ENCODE results near the gene ATP5IF1. TPM values are rescaled to one million over a fixed set of nuclear protein-coding genes. Genes with fewer than 3 reads are reported as not detected.
A peak's percentile ranks its signal among the peaks of the same experiment; 100 is the strongest.

The ATP5IF1 gene
- total RNA-seq, 1 donor: 51.8 TPM

- no peak for DNase-seq (ENCODE audit: insufficient read length, low spot score, missing footprints)
- H2AFZ ChIP-seq (ENCODE audit: low read length): no peak overlapping the region
- TF ChIP-seq CTCF (IDR thresholded peaks at IDR 0.05; ENCODE audit: extremely low read depth, low read depth, low read length): no peak
- no peak overlapping the region for H3K4me2 ChIP-seq (ENCODE audit: insufficient read depth, low read length)
- H4K20me1 ChIP-seq (ENCODE audit: insufficient read depth, low read length): no peaks in the 10 kb centered on the region
- H3K4me1 ChIP-seq (ENCODE audit: insufficient read depth, low read length): peaks cover 24% of the 10 kb centered on the region
- H3K27me3 ChIP-seq (ENCODE audit: insufficient read depth, low read length): no peaks in the 10 kb centered on the region
- H3K36me3 ChIP-seq (ENCODE audit: insufficient read depth, low read length): no peaks in the 10 kb centered on the region
- H3K27ac ChIP-seq (ENCODE audit: low read depth, low read length): no peak overlapping the region
- no peaks in the 10 kb centered on the region for H3K79me2 ChIP-seq (ENCODE audit: insufficient read depth, low read length)
- no peaks in the 10 kb centered on the region for H3K9me3 ChIP-seq (ENCODE audit: low read depth, low read length)
- H3K4me3 ChIP-seq (ENCODE audit: insufficient read depth, low read length): no peak overlapping the region
These were observed 7.9 kb downstream of the ATP5IF1 start for GRCh38 chr1:28243685-28244311.

- Histone ChIP-seq H3K4me3 (ENCODE audit: insufficient read depth, low read length) (no peak overlapping the region), H4K20me1 (ENCODE audit: insufficient read depth, low read length) (no peaks in the 10 kb centered on the region), H2AFZ (ENCODE audit: low read length) (no peak overlapping the region), H3K36me3 (ENCODE audit: insufficient read depth, low read length) (no peaks in the 10 kb centered on the region), H3K79me2 (ENCODE audit: insufficient read depth, low read length) (no peaks in the 10 kb centered on the region), H3K9me3 (ENCODE audit: low read depth, low read length) (no peaks in the 10 kb centered on the region), H3K4me2 (ENCODE audit: insufficient read depth, low read length) (no peak overlapping the region), H3K27ac (ENCODE audit: low read depth, low read length) (no peak overlapping the region), H3K27me3 (ENCODE audit: insufficient read depth, low read length) (no peaks in the 10 kb centered on the region), H3K4me1 (ENCODE audit: insufficient read depth, low read length) (peaks cover 33% of the 10 kb centered on the region)
- TF ChIP-seq CTCF (IDR thresholded peaks at IDR 0.05; ENCODE audit: extremely low read depth, low read depth, low read length): no peak
- no peak for DNase-seq (ENCODE audit: insufficient read length, low spot score, missing footprints)
These were observed 8.8 kb downstream of the ATP5IF1 start for GRCh38 chr1:28244549-28245251.

- H3K36me3 ChIP-seq (ENCODE audit: insufficient read depth, low read length): no peaks in the 10 kb centered on the region
- H3K27ac ChIP-seq (ENCODE audit: low read depth, low read length): peak overlapping the region; percentile 78
- H4K20me1 ChIP-seq (ENCODE audit: insufficient read depth, low read length): no peaks in the 10 kb centered on the region
These were observed 10.5 kb downstream of the ATP5IF1 start for GRCh38 chr1:28246427-28246832.

More at GRCh38 chr1:28246427-28246832, 10.5 kb downstream of the ATP5IF1 start:
- Histone ChIP-seq H3K4me3 (ENCODE audit: insufficient read depth, low read length) (peak overlapping the region; percentile 78), H3K27me3 (ENCODE audit: insufficient read depth, low read length) (no peaks in the 10 kb centered on the region), H2AFZ (ENCODE audit: low read length) (peak overlapping the region; percentile 91), H3K9me3 (ENCODE audit: low read depth, low read length) (no peaks in the 10 kb centered on the region), H3K4me1 (ENCODE audit: insufficient read depth, low read length) (peaks cover 40% of the 10 kb centered on the region), H3K4me2 (ENCODE audit: insufficient read depth, low read length) (peak overlapping the region; percentile 96), H3K79me2 (ENCODE audit: insufficient read depth, low read length) (no peaks in the 10 kb centered on the region)
- no peak for DNase-seq (ENCODE audit: insufficient read length, low spot score, missing footprints)
- no peak for TF ChIP-seq CTCF (IDR thresholded peaks at IDR 0.05; ENCODE audit: extremely low read depth, low read depth, low read length)

All from osteoblast (primary cell).